ENCODE results near the gene MRGPRE.

The MRGPRE gene

DNA sequence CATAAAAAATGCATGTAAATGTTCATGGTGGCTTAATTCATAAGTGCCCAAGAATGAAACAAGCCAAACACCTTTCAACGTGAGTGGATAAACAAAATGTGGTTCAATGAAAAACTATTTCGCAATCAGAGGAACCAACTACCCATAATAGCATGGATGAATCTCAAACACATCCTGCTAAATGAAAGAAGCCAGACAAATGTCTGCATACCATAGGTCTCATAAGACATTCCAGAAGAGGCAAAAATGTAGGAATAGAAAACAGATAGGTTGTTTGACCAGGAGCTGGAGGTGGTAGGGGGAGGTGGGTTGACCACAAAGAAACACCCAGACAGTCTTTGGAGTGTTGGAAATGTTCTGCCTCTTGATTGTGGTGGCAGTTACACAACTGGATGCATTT lies 53.9 kb downstream of the MRGPRE start:
- no peak for DNase-seq (ENCODE audit: low spot score)

DNA sequence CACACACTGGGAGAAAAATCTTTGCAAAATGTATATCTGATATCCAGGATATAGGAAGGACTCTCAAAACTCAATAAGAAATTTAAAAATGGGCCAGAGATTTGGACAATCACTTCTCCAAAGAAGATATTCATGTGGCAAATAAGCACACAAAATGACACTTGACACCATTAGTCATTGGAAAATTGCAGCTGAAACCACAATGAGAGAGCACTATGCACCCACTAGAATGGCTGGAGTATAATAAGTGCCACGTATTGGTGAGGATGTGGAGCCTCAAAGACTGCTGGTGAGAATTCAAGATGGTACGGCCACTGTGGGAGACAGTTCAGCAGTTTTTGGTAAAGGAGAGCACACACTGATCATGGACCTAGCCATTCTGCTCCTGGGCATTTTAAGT lies 54.3 kb downstream of the MRGPRE start:
- DNase-seq (ENCODE audit: low spot score) = no peak

All from germinal center (tissue), 1 donor.